WTC11 (cell line): ENCODE data around the gene DNAJC21. TPM values are rescaled to one million over a fixed set of nuclear protein-coding genes. Genes with fewer than 3 reads are reported as not detected.

Source experiments
- ATAC-seq: fragments of 200-7000 bp; cut with Tn5 transposase; 2 replicates; pipeline ENCODE4 v1.10.0; 2021; ENCODE audit warnings: mild to moderate bottlenecking, moderate library complexity
- CTCF ChIA-PET: fragments of 300-600 bp; sonication (Branson Sonifier 250); formaldehyde crosslinking; loops from one replicate; lab custom pipeline; 2021; ENCODE audit warnings: antibody characterized with exemption; lab: Charles Lee
- POLR2A ChIA-PET: fragments of 350-600 bp; sonication (Branson Sonifier 250); formaldehyde crosslinking; loops from one replicate; lab custom pipeline; 2021; ENCODE audit warnings: antibody characterized with exemption; lab: Charles Lee
- DNase-seq: peaks from one replicate; pipeline ENCODE4 v3.0.0; 2021; ENCODE audit warnings: low spot score
- H3K27ac Mint-ChIP-seq: 2 replicates; pipeline ENCODE4 v1.8.0; 2021; ENCODE audit warnings: mixed read lengths
- H3K27me3 Mint-ChIP-seq: 2 replicates; pipeline ENCODE4 v1.8.0; 2021; ENCODE audit warnings: low read depth, mild to moderate bottlenecking, moderate library complexity, mixed read lengths
- H3K36me3 Mint-ChIP-seq: 2 replicates; pipeline ENCODE4 v1.8.0; 2021; ENCODE audit warnings: mixed read lengths
- H3K4me1 Mint-ChIP-seq: 2 replicates; pipeline ENCODE4 v1.8.0; 2022; ENCODE audit warnings: mixed read lengths
- H3K4me3 Mint-ChIP-seq: 2 replicates; pipeline ENCODE4 v1.8.0; 2021; ENCODE audit warnings: mild to moderate bottlenecking, moderate library complexity, mixed read lengths
- H3K9me3 Mint-ChIP-seq: 2 replicates; pipeline ENCODE4 v1.8.0; 2021; ENCODE audit warnings: mixed read lengths
- CBFB ChIP-seq: sonication (generic); formaldehyde crosslinking; IDR thresholded peaks from 2 replicates; pipeline ENCODE4 v1.8.1; 2022; ENCODE audit warnings: mild to moderate bottlenecking, low read depth, missing genetic modification reagents
- ESRRA ChIP-seq: sonication (generic); formaldehyde crosslinking; IDR thresholded peaks from 2 replicates; pipeline ENCODE4 v1.8.1; 2022; ENCODE audit warnings: mild to moderate bottlenecking, missing genetic modification reagents, borderline replicate concordance
- ETV6 ChIP-seq: sonication (generic); formaldehyde crosslinking; IDR thresholded peaks from 2 replicates; pipeline ENCODE4 v1.8.1; 2022; ENCODE audit warnings: mild to moderate bottlenecking, missing genetic modification reagents
- GABPB1 ChIP-seq: sonication (generic); formaldehyde crosslinking; IDR thresholded peaks from 2 replicates; pipeline ENCODE4 v1.8.1; 2023; ENCODE audit warnings: mild to moderate bottlenecking, missing genetic modification reagents
- JUN ChIP-seq: sonication (generic); formaldehyde crosslinking; IDR thresholded peaks from 2 replicates; pipeline ENCODE4 v1.8.0; 2023; ENCODE audit warnings: mild to moderate bottlenecking, missing genetic modification reagents
- MXD4 ChIP-seq: fragments of 250-450 bp; sonication (Bioruptor Pico); IDR thresholded peaks from 2 replicates; pipeline ENCODE4 v1.8.0; 2021; ENCODE audit warnings: mild to moderate bottlenecking, moderate library complexity, borderline replicate concordance
- MYBL2 ChIP-seq: sonication (generic); formaldehyde crosslinking; IDR thresholded peaks from 2 replicates; pipeline ENCODE4 v1.8.1; 2023; ENCODE audit warnings: mild to moderate bottlenecking, moderate library complexity, missing genetic modification reagents
- NR1H2 ChIP-seq: sonication (generic); formaldehyde crosslinking; IDR thresholded peaks from 2 replicates; pipeline ENCODE4 v1.9.0; 2021; ENCODE audit warnings: mild to moderate bottlenecking, moderate library complexity, missing genetic modification reagents
- NR2C2 ChIP-seq: sonication (generic); formaldehyde crosslinking; IDR thresholded peaks from 2 replicates; pipeline ENCODE4 v1.8.0; 2022; ENCODE audit warnings: mild to moderate bottlenecking, missing genetic modification reagents
- TEAD1 ChIP-seq: sonication (generic); formaldehyde crosslinking; IDR thresholded peaks from 2 replicates; pipeline ENCODE4 v1.8.0; 2022; ENCODE audit warnings: mild to moderate bottlenecking, missing genetic modification reagents
- ZNF317 ChIP-seq: sonication (generic); formaldehyde crosslinking; IDR thresholded peaks from 2 replicates; pipeline ENCODE4 v1.8.1; 2023; ENCODE audit warnings: low read depth, mild to moderate bottlenecking, moderate library complexity, missing genetic modification reagents, borderline replicate concordance
- ZNF671 ChIP-seq: fragments of 250-450 bp; sonication (Bioruptor Pico); IDR thresholded peaks from 2 replicates; pipeline ENCODE4 v1.8.0; 2021; ENCODE audit warnings: mild to moderate bottlenecking
- total RNA-seq: library from RNA; stranded (reverse); gene quantifications from 3 replicates; pipeline ENCODE4 v1.2.3, GENCODE V29; 2021
- TF ChIP-seq, protein P1 (sequence below): sonication (generic); formaldehyde crosslinking; IDR thresholded peaks from 2 replicates; pipeline ENCODE4 v1.8.0; 2022; ENCODE audit warnings: mild to moderate bottlenecking, missing genetic modification reagents
- TF ChIP-seq, protein P2 (sequence below): sonication (generic); formaldehyde crosslinking; IDR thresholded peaks from 2 replicates; pipeline ENCODE4 v1.8.1; 2023; ENCODE audit warnings: mild to moderate bottlenecking, missing genetic modification reagents
- TF ChIP-seq, protein P3 (sequence below): sonication (generic); formaldehyde crosslinking; IDR thresholded peaks from 2 replicates; pipeline ENCODE4 v1.8.0; 2023; ENCODE audit warnings: mild to moderate bottlenecking, missing genetic modification reagents
- TF ChIP-seq, protein P4 (sequence below): sonication (generic); formaldehyde crosslinking; IDR thresholded peaks from 2 replicates; pipeline ENCODE4 v1.8.1; 2023; ENCODE audit warnings: mild to moderate bottlenecking, missing genetic modification reagents, moderate library complexity
- TF ChIP-seq, protein P5 (sequence below): sonication (generic); formaldehyde crosslinking; IDR thresholded peaks from 2 replicates; pipeline ENCODE4 v1.8.0; 2022; ENCODE audit warnings: mild to moderate bottlenecking, missing genetic modification reagents
- TF ChIP-seq, protein P6 (sequence below): sonication (generic); formaldehyde crosslinking; IDR thresholded peaks from 2 replicates; pipeline ENCODE4 v1.8.0; 2022; ENCODE audit warnings: mild to moderate bottlenecking, missing genetic modification reagents
- TF ChIP-seq, protein P7 (sequence below): sonication (generic); formaldehyde crosslinking; IDR thresholded peaks from 2 replicates; pipeline ENCODE4 v1.8.1; 2022; ENCODE audit warnings: low read depth, mild to moderate bottlenecking, moderate library complexity, missing genetic modification reagents, borderline replicate concordance
- TF ChIP-seq, protein P8 (sequence below): sonication (generic); formaldehyde crosslinking; IDR thresholded peaks from 2 replicates; pipeline ENCODE4 v1.8.0; 2023; ENCODE audit warnings: missing genetic modification reagents, mild to moderate bottlenecking, borderline replicate concordance

DNAJC21 gene
- total RNA-seq, 1 experiment from 2014 or later = 62.5 TPM

DNA sequence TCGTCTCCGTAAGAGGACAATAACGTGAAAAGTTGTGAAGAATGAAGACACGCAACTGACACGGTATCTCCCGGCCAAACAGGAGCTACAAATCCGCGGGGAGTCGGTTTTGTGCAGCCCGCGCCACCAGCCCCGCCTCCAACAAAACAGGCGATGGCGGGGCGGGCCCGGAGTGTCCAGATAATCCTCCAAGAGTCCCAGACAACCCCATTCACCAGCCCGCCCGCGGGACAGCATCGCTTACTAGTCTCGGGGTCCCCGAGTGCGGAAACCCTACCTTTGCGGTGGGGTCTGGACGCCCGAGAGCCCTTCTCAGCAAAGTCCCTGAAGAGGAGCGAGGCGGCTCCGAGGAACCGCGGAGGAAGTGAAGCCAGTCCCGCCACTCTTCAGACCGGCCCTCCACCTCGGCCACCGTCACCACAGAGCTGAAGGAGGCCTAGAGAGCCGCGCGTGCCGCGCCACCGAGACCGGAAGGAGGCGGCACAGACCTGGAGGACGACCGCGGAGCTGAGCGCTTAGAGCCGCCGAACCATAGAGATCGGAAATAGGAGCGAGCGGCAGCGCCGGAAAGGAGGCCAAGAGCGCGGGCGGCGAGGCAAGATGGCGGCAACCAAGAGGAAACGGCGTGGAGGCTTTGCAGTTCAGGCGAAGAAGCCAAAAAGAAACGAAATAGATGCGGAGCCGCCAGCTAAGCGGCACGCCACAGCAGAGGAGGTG lies 14.1 kb upstream of the DNAJC21 start, which contains the start of the genes BRIX1 and RAD1:
TSS of gene BRIX1 (plus strand) at position 573 of the 717 bp plus-strand sequence. CDS start at position 601, 28 bp downstream.
TSS of gene RAD1 (minus strand) at position 366 of the 717 bp plus-strand sequence. CDS start 612 bp downstream, outside the sequence.
- Mint-ChIP-seq H3K4me1 (peaks cover 25% of the 10 kb centered on the region), H3K27ac (no peak within 1 kb of the TSS), H3K27me3 (no peaks in the 10 kb centered on the region), H3K4me3 (no peak within 1 kb of the TSS), H3K9me3 (no peaks in the 10 kb centered on the region), H3K36me3 (peaks cover 28% of the 10 kb centered on the region)
- POLR2A ChIA-PET = interaction anchor here (0.9 to 3.4 kb wide), 9 partner anchors 9 to 440 kb away, joined by 3 to 59 read pairs (median 4); partner anchors contain the start of genes DNAJC21 and TTC23L
- CTCF ChIA-PET = interaction anchor here (0.9 to 2.2 kb wide), 10 partner anchors 14 to 440 kb away, joined by 3 to 19 read pairs (median 7); partner anchors contain the start of genes DNAJC21 and TTC23L
- ATAC-seq (peak; percentile 99), DNase-seq (peak; percentile 96)
- TF ChIP-seq, protein P1, sequence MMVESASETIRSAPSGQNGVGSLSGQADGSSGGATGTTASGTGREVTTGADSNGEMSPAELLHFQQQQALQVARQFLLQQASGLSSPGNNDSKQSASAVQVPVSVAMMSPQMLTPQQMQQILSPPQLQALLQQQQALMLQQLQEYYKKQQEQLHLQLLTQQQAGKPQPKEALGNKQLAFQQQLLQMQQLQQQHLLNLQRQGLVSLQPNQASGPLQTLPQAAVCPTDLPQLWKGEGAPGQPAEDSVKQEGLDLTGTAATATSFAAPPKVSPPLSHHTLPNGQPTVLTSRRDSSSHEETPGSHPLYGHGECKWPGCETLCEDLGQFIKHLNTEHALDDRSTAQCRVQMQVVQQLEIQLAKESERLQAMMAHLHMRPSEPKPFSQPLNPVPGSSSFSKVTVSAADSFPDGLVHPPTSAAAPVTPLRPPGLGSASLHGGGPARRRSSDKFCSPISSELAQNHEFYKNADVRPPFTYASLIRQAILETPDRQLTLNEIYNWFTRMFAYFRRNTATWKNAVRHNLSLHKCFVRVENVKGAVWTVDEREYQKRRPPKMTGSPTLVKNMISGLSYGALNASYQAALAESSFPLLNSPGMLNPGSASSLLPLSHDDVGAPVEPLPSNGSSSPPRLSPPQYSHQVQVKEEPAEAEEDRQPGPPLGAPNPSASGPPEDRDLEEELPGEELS = 0 out of 2 replicates have a peak, but pooled peaks have one; percentile 54
- TF ChIP-seq, protein P2, sequence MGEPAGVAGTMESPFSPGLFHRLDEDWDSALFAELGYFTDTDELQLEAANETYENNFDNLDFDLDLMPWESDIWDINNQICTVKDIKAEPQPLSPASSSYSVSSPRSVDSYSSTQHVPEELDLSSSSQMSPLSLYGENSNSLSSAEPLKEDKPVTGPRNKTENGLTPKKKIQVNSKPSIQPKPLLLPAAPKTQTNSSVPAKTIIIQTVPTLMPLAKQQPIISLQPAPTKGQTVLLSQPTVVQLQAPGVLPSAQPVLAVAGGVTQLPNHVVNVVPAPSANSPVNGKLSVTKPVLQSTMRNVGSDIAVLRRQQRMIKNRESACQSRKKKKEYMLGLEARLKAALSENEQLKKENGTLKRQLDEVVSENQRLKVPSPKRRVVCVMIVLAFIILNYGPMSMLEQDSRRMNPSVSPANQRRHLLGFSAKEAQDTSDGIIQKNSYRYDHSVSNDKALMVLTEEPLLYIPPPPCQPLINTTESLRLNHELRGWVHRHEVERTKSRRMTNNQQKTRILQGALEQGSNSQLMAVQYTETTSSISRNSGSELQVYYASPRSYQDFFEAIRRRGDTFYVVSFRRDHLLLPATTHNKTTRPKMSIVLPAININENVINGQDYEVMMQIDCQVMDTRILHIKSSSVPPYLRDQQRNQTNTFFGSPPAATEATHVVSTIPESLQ (CRISPR knock-in tag) = no peak
- TF ChIP-seq ZNF671 (no peak), NR1H2 (CRISPR knock-in tag) (no peak), ESRRA (CRISPR knock-in tag) (no peak), ZNF317 (CRISPR knock-in tag) (peak; percentile 45; the same call in 1 of the 2 replicates), TEAD1 (CRISPR knock-in tag) (peak; percentile 81), MXD4 (CRISPR knock-in tag) (no peak), JUN (CRISPR knock-in tag) (peak; percentile 3; the same call in 1 of the 2 replicates), CBFB (CRISPR knock-in tag) (no peak), ETV6 (CRISPR knock-in tag) (peak; percentile 70), NR2C2 (CRISPR knock-in tag) (no peak), MYBL2 (peak; percentile 78), GABPB1 (CRISPR knock-in tag) (peak; percentile 82)
- TF ChIP-seq, protein P3, sequence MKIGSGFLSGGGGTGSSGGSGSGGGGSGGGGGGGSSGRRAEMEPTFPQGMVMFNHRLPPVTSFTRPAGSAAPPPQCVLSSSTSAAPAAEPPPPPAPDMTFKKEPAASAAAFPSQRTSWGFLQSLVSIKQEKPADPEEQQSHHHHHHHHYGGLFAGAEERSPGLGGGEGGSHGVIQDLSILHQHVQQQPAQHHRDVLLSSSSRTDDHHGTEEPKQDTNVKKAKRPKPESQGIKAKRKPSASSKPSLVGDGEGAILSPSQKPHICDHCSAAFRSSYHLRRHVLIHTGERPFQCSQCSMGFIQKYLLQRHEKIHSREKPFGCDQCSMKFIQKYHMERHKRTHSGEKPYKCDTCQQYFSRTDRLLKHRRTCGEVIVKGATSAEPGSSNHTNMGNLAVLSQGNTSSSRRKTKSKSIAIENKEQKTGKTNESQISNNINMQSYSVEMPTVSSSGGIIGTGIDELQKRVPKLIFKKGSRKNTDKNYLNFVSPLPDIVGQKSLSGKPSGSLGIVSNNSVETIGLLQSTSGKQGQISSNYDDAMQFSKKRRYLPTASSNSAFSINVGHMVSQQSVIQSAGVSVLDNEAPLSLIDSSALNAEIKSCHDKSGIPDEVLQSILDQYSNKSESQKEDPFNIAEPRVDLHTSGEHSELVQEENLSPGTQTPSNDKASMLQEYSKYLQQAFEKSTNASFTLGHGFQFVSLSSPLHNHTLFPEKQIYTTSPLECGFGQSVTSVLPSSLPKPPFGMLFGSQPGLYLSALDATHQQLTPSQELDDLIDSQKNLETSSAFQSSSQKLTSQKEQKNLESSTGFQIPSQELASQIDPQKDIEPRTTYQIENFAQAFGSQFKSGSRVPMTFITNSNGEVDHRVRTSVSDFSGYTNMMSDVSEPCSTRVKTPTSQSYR (CRISPR knock-in tag) = no peak
- TF ChIP-seq, protein P4, sequence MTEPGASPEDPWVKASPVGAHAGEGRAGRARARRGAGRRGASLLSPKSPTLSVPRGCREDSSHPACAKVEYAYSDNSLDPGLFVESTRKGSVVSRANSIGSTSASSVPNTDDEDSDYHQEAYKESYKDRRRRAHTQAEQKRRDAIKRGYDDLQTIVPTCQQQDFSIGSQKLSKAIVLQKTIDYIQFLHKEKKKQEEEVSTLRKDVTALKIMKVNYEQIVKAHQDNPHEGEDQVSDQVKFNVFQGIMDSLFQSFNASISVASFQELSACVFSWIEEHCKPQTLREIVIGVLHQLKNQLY (CRISPR knock-in tag) = 0 out of 2 replicates have a peak, but pooled peaks have one; percentile 24
- TF ChIP-seq, protein P5, sequence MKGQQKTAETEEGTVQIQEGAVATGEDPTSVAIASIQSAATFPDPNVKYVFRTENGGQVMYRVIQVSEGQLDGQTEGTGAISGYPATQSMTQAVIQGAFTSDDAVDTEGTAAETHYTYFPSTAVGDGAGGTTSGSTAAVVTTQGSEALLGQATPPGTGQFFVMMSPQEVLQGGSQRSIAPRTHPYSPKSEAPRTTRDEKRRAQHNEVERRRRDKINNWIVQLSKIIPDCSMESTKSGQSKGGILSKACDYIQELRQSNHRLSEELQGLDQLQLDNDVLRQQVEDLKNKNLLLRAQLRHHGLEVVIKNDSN = peak; percentile 42; the same call in 1 of the 2 replicates
- TF ChIP-seq, protein P6, sequence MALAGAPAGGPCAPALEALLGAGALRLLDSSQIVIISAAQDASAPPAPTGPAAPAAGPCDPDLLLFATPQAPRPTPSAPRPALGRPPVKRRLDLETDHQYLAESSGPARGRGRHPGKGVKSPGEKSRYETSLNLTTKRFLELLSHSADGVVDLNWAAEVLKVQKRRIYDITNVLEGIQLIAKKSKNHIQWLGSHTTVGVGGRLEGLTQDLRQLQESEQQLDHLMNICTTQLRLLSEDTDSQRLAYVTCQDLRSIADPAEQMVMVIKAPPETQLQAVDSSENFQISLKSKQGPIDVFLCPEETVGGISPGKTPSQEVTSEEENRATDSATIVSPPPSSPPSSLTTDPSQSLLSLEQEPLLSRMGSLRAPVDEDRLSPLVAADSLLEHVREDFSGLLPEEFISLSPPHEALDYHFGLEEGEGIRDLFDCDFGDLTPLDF (CRISPR knock-in tag) = peak; percentile 76; the same call in 1 of the 2 replicates
- TF ChIP-seq, protein P7, sequence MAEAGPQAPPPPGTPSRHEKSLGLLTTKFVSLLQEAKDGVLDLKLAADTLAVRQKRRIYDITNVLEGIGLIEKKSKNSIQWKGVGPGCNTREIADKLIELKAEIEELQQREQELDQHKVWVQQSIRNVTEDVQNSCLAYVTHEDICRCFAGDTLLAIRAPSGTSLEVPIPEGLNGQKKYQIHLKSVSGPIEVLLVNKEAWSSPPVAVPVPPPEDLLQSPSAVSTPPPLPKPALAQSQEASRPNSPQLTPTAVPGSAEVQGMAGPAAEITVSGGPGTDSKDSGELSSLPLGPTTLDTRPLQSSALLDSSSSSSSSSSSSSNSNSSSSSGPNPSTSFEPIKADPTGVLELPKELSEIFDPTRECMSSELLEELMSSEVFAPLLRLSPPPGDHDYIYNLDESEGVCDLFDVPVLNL (CRISPR knock-in tag) = peak; percentile 70; the same call in 1 of the 2 replicates
- TF ChIP-seq, protein P8, sequence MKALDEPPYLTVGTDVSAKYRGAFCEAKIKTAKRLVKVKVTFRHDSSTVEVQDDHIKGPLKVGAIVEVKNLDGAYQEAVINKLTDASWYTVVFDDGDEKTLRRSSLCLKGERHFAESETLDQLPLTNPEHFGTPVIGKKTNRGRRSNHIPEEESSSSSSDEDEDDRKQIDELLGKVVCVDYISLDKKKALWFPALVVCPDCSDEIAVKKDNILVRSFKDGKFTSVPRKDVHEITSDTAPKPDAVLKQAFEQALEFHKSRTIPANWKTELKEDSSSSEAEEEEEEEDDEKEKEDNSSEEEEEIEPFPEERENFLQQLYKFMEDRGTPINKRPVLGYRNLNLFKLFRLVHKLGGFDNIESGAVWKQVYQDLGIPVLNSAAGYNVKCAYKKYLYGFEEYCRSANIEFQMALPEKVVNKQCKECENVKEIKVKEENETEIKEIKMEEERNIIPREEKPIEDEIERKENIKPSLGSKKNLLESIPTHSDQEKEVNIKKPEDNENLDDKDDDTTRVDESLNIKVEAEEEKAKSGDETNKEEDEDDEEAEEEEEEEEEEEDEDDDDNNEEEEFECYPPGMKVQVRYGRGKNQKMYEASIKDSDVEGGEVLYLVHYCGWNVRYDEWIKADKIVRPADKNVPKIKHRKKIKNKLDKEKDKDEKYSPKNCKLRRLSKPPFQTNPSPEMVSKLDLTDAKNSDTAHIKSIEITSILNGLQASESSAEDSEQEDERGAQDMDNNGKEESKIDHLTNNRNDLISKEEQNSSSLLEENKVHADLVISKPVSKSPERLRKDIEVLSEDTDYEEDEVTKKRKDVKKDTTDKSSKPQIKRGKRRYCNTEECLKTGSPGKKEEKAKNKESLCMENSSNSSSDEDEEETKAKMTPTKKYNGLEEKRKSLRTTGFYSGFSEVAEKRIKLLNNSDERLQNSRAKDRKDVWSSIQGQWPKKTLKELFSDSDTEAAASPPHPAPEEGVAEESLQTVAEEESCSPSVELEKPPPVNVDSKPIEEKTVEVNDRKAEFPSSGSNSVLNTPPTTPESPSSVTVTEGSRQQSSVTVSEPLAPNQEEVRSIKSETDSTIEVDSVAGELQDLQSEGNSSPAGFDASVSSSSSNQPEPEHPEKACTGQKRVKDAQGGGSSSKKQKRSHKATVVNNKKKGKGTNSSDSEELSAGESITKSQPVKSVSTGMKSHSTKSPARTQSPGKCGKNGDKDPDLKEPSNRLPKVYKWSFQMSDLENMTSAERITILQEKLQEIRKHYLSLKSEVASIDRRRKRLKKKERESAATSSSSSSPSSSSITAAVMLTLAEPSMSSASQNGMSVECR (CRISPR knock-in tag) = 0 out of 2 replicates have a peak, but pooled peaks have one; percentile 75
